ENCODE results near the gene SIL1.

GRCh38 chr5:138936968-138937345 lies 261.2 kb downstream of the SIL1 start:
- TF ChIP-seq CTCF (IDR thresholded peaks at IDR 0.05), result no peak
- TF ChIP-seq POLR2A (IDR thresholded peaks at IDR 0.05), result no peak

Data from uterus (tissue), 2 donors.